ENCODE results near the gene WNT3. TPM values are rescaled to one million over a fixed set of nuclear protein-coding genes. Genes with fewer than 3 reads are reported as not detected.

Gene WNT3
- total and polyA plus RNA-seq, 10 donors, result 0.32 to 0.94 (median 0.67) TPM

GRCh38 chr17:46854948-46855347 is 36.5 kb upstream of the WNT3 start:
- Histone ChIP-seq H3K4me1 (peaks cover 0 to 19% (median 12%) of the 10 kb centered on the region in 6 donors), H3K27ac (no peak overlapping the region), H3K4me3 (no peak overlapping the region), H3K9me3 (no peaks in the 10 kb centered on the region), H3K27me3 (replicated peaks in 1 of 7) (peaks cover 4 to 52% (median 28%) of the 10 kb centered on the region in 7 donors), H3K36me3 (no peaks in the 10 kb centered on the region)
- no peak for DNase-seq
- TF ChIP-seq POLR2AphosphoS5 (IDR thresholded peaks at IDR 0.05), result no peak
- TF ChIP-seq CTCF (IDR thresholded peaks at IDR 0.05 in 8 of 11, conservative IDR thresholded peaks at IDR 0.05 in 3 of 11), result no peak
- TF ChIP-seq POLR2A (IDR thresholded peaks at IDR 0.05), result no peak
- WGBS, 5 donors, result 82 to 85% (median 82%) methylated on average over 4 of the region's 4 CpGs
- intact Hi-C loops (cut with DNase I; ENCODE audit: low total_unique reads), result no loop called here

- intact Hi-C loops (cut with DNase I; ENCODE audit: low total_unique reads), result no loop called here
- H3K27ac ChIP-seq, result no peak overlapping the region
- no peaks in the 10 kb centered on the region for H3K9me3 ChIP-seq
- 91 to 99% (median 93%) methylated on average over 3 of the region's 3 CpGs for WGBS, 5 donors
- DNase-seq, result peak; percentile 8
- peaks cover 0 to 19% (median 12%) of the 10 kb centered on the region in 6 donors for H3K4me1 ChIP-seq
- TF ChIP-seq POLR2A (IDR thresholded peaks at IDR 0.05), result no peak
- TF ChIP-seq CTCF (IDR thresholded peaks at IDR 0.05 in 8 of 11, conservative IDR thresholded peaks at IDR 0.05 in 3 of 11), result no peak
- TF ChIP-seq POLR2AphosphoS5 (IDR thresholded peaks at IDR 0.05), result no peak
- no peaks in the 10 kb centered on the region for H3K36me3 ChIP-seq
- no peak overlapping the region for H3K4me3 ChIP-seq
- peaks cover 4 to 57% (median 28%) of the 10 kb centered on the region in 7 donors for H3K27me3 ChIP-seq (replicated peaks in 1 of 7)
Observed at GRCh38 chr17:46854515-46854914, 36.0 kb upstream of the WNT3 start.

GRCh38 chr17:46853896-46854444 is 35.5 kb upstream of the WNT3 start:
- intact Hi-C loops (cut with DNase I; ENCODE audit: low total_unique reads), result no loop called here
- no peaks in the 10 kb centered on the region for H3K36me3 ChIP-seq
- 82 to 94% (median 88%) methylated on average over 6 of the region's 6 CpGs for WGBS, 5 donors
- peaks cover 0 to 19% (median 12%) of the 10 kb centered on the region in 6 donors for H3K4me1 ChIP-seq
- TF ChIP-seq CTCF (IDR thresholded peaks at IDR 0.05 in 8 of 11, conservative IDR thresholded peaks at IDR 0.05 in 3 of 11), result no peak
- TF ChIP-seq POLR2AphosphoS5 (IDR thresholded peaks at IDR 0.05), result no peak
- no peak for TF ChIP-seq POLR2A (IDR thresholded peaks at IDR 0.05)
- peak; percentile 2 for DNase-seq
- peaks cover 4 to 62% (median 28%) of the 10 kb centered on the region in 7 donors for H3K27me3 ChIP-seq (replicated peaks in 1 of 7)
- H3K27ac ChIP-seq, result no peak overlapping the region
- H3K4me3 ChIP-seq, result no peak overlapping the region
- no peaks in the 10 kb centered on the region for H3K9me3 ChIP-seq

- TF ChIP-seq CTCF (IDR thresholded peaks at IDR 0.05 in 8 of 11, conservative IDR thresholded peaks at IDR 0.05 in 3 of 11), result no peak
- TF ChIP-seq POLR2AphosphoS5 (IDR thresholded peaks at IDR 0.05), result peak in 2 of 3 donors; percentile 30 to 40
- TF ChIP-seq POLR2A (IDR thresholded peaks at IDR 0.05), result no peak
- WGBS, 5 donors, result 1 to 9% (median 5%) methylated on average over 20 to 75 of the region's 75 CpGs
- Histone ChIP-seq H3K27ac (peak within 1 kb of the TSS in 3 of 8 donors; percentile 14 to 56 (median 30)), H3K36me3 (no peaks in the 10 kb centered on the region), H3K27me3 (replicated peaks in 1 of 7) (peaks cover 4 to 81% (median 28%) of the 10 kb centered on the region in 7 donors), H3K4me1 (peaks cover 0 to 19% (median 12%) of the 10 kb centered on the region in 6 donors), H3K9me3 (no peaks in the 10 kb centered on the region), H3K4me3 (peak within 1 kb of the TSS; percentile 34 to 70 (median 44))
- no peak for DNase-seq
- intact Hi-C loops (cut with DNase I; ENCODE audit: low total_unique reads), result no loop called here
Observed at GRCh38 chr17:46851029-46851741, 32.7 kb upstream of the WNT3 start, which contains the start of gene WNT9B. Gene WNT9B, plus strand, starts transcription at chr17:46851583. Its CDS starts 56 bp downstream, at chr17:46851639.

Data from spleen (tissue), 11 donors.